ENCODE data around the gene HTRA3. TPM values are rescaled to one million over a fixed set of nuclear protein-coding genes. Genes with fewer than 3 reads are reported as not detected.

Gene HTRA3
- total and polyA plus RNA-seq, 2 of the 8 experiments (the other 6 are each of a cell fraction or from before 2014, with no cell fraction given): 3.2 to 5.8 TPM

GRCh38 chr4:8303081-8303480, 33.5 kb downstream of the HTRA3 start:
- Histone ChIP-seq H3K14ac (ENCODE audit: insufficient read length) (no peak overlapping the region), H3K4me1 (replicated peaks in 1 of 4; ENCODE audit: control insufficient read depth in 3 of 4, insufficient read depth in 4 of 4, low read length in 3 of 4) (peaks cover 0 to 9% (median 6%) of the 10 kb centered on the region in 4 experiments; a peak in 4 of 7 replicates), H3K56ac (replicated peaks; ENCODE audit: insufficient read length, low read depth, low read length) (no peak overlapping the region), H4K91ac (replicated peaks; ENCODE audit: insufficient read length, low read length) (no peak overlapping the region), H4K8ac (ENCODE audit: extremely low read depth, insufficient read depth, low read length) (no peak overlapping the region), H4K20me1 (replicated peaks in 1 of 2; ENCODE audit: control insufficient read depth in 1 of 2, insufficient read depth in 2 of 2, low read length in 2 of 2) (no peaks in the 10 kb centered on the region), H3K4me3 (ENCODE audit: extremely low read depth in 1 of 4, insufficient read depth in 2 of 4, low read depth in 3 of 4, low read length in 4 of 4) (no peak overlapping the region), H3K23me2 (ENCODE audit: low read depth, low read length) (peaks cover 2% of the 10 kb centered on the region; the same call in 1 of the 2 replicates), H2AK5ac (ENCODE audit: low read depth, low read length) (no peak overlapping the region), H2BK5ac (ENCODE audit: low read depth, low read length) (no peak overlapping the region), H3K27ac (ENCODE audit: low read depth, low read length) (no peak overlapping the region), H3K79me2 (ENCODE audit: control insufficient read depth in 1 of 2, insufficient read depth in 2 of 2, low read length in 2 of 2) (no peaks in the 10 kb centered on the region), H3K27me3 (replicated peaks in 1 of 4; ENCODE audit: control insufficient read depth in 3 of 4, extremely low read depth in 1 of 4, insufficient read depth in 3 of 4, low read length in 3 of 4) (peaks cover 0 to 4% (median 0%) of the 10 kb centered on the region in 4 experiments; a peak in 2 of 7 replicates), H3K23ac (ENCODE audit: insufficient read length) (no peak overlapping the region), H2BK120ac (replicated peaks; ENCODE audit: low read depth, low read length) (no peak overlapping the region), H2BK15ac (ENCODE audit: low read length) (no peak overlapping the region), H2BK12ac (ENCODE audit: low read depth, low read length) (no peak overlapping the region), H4K5ac (ENCODE audit: insufficient read length, low read depth, low read length) (no peak overlapping the region), H3K79me1 (ENCODE audit: low read depth, low read length) (no peaks in the 10 kb centered on the region), H3K4me2 (ENCODE audit: insufficient read depth in 1 of 2, low read depth in 2 of 2, low read length in 2 of 2) (no peak overlapping the region), H3K9ac (replicated peaks in 1 of 4; ENCODE audit: extremely low read depth in 1 of 4, low read depth in 3 of 4, low read length in 3 of 4) (no peak overlapping the region), H2BK20ac (ENCODE audit: low read length) (no peak overlapping the region), H3K4ac (replicated peaks; ENCODE audit: insufficient read length, low read depth, low read length) (no peak overlapping the region), H3K9me3 (ENCODE audit: insufficient read depth in 2 of 2, low read depth in 1 of 2, low read length in 1 of 2) (no peaks in the 10 kb centered on the region), H3K18ac (ENCODE audit: extremely low read depth, low read length) (no peak overlapping the region), H2AFZ (ENCODE audit: low read length) (no peak overlapping the region), H3K36me3 (ENCODE audit: control insufficient read depth in 2 of 4, insufficient read depth in 4 of 4, low read length in 3 of 4) (no peaks in the 10 kb centered on the region)
- ChIA-PET POLR2A (ENCODE audit: partially characterized antibody) (no interaction called here), CTCF (ENCODE audit: partially characterized antibody) (interaction anchor here (3.3 to 4.5 kb wide), 2 partner anchors 12 to 36 kb away, joined by 15 to 25 read pairs; no protein-coding TSS in a partner anchor)
- DNase-seq (ENCODE audit: low read depth in 1 of 2, low spot score in 2 of 2): peak in 1 of 2 experiments; percentile 20
- WGBS, 2 experiments (ENCODE audit: extremely low coverage in 1 of 2, insufficient coverage in 1 of 2, insufficient read length in 1 of 2, insufficient replicate concordance in 2 of 2, low coverage in 1 of 2, low lambda C conversion rate in 2 of 2, missing lambda C conversion rate in 1 of 2): 85% methylated on average over 4 of the region's 4 CpGs; no CpG with 5 or more reads in 1 of the 2 experiments
- no peak for FAIRE-seq

All from H1 (cell line).